OCI-M1 (cell line): Measurements from ENCODE around the gene XYLT2.

ENCODE experiments used
- DNase-seq: peaks from one replicate; lab custom pipeline; 2025; lab: John Stamatoyannopoulos, UW

XYLT2 gene

GRCh38 chr17:50319306-50320004 is 26.5 kb upstream of the XYLT2 start:
- DNase-seq: no peak

DNA sequence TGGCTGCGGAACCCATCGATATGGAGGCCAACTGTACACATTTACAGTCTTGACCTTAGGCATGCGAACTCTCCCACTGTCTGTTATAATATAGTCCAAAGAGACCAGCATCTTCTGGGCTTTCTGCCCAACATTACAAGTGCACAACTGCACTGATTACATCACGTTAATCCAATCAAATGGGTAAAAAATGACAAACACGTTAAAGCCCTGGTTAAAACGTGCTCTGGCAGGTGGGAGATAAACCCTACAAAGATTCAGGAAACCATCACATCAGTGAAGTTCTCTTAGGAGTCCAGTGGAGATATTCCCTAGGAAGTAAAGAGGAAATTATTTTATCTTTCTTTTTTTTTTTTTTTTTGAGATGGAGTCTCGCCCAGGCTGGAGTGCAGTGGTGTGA is 23.7 kb upstream of the XYLT2 start:
- DNase-seq: no peak

GRCh38 chr17:50323060-50323459 is 22.9 kb upstream of the XYLT2 start:
- no peak for DNase-seq

DNA sequence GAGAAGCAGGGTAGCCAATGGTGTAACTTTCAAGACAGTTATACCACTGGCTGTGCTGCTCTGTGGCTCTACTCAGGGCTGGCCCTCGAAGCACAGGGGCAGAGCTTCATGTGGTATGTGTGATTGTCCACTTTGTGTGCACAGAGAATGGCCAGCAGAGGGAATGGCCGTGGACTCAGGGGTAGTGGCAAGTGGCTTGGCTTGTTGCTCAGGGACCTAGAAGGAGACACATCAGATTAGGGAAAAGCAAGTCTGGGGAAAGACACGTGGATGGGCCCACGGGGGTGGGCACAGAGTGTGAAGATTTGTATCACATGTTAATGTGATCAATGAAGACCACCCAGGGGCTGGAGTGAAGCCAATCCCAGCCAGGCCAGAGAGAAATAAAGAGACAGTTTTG is 20.0 kb upstream of the XYLT2 start:
- no peak for DNase-seq

DNA sequence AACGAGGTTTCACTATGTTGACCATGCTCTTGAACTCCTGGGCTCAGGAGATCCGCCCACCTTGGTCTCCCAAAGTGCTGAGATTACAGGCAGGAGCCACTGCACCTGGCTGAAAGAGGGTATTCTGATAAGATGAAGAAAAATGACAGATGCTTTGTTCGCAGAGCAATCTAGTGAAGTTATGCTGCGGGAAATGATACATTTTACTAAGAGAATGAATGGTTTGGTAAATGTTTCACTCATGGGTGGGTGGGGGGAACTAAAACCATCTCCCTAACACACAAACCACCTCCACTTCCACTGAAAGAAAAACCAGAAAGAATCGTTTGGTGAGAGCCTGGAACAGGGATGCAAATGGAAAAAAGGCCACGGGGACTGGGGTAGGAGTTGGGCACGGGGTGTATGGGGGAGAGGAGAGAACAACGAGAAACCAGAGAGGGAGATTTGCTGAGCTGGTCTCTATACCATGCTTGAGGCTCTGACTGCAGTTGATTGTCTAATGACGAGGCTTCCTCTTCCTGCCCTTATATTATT is 19.0 kb upstream of the XYLT2 start:
- no peak for DNase-seq

- DNase-seq: no peak
Observed at GRCh38 chr17:50328363-50329325, 17.3 kb upstream of the XYLT2 start.

- no peak for DNase-seq
Observed at GRCh38 chr17:50329716-50330115, 16.2 kb upstream of the XYLT2 start.

DNA sequence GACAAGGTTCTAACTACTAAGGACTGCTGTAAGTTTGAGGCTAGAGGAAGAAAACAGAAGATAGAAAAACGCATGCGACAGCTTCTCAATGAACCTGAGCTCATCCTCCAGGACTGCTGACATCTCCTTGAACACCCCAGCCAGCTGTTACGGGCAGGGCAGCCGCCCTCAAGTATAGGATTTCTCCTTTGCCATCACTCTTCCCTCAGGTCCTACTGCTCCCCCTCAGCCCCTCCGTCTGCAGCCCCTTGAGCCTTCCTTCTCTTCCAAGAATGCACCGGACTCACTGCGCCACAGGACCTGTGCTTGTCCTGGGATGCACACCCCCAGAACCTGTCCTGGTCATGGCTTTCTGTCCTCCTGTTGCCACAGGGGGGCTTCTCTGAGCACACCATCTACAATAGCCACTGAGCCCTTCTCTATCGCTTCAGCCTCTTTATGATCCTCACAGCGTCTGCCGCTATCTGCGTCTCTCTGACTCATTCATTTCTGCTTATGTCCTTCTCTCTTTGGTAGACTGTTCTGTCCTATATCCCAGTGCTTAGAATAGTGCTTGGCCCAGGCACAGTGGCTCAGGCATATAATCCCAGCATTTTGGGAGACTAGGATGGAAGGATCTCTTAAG is 15.7 kb upstream of the XYLT2 start:
- DNase-seq: no peak

GRCh38 chr17:50331085-50331791 is 14.7 kb upstream of the XYLT2 start:
- no peak for DNase-seq

DNA sequence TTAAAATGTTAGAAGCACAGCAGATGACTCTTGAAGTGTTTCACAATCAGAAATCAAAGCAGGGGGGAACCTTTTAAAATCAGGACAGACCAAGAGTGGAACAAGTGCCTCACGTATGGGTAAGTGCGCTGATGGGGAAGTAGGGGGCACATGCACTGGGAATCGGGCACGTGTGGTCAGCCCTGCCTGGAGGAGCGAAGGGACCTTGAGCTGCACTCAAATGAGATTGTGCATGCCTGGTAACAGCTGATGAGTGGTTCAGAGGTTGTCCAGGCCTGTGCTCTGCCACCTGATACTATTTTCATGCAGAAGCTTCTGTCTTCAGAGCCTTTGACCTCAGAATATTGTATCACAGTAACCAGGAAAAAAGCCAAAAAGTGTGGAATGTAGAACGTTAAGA is 13.7 kb upstream of the XYLT2 start:
- DNase-seq: no peak

DNA sequence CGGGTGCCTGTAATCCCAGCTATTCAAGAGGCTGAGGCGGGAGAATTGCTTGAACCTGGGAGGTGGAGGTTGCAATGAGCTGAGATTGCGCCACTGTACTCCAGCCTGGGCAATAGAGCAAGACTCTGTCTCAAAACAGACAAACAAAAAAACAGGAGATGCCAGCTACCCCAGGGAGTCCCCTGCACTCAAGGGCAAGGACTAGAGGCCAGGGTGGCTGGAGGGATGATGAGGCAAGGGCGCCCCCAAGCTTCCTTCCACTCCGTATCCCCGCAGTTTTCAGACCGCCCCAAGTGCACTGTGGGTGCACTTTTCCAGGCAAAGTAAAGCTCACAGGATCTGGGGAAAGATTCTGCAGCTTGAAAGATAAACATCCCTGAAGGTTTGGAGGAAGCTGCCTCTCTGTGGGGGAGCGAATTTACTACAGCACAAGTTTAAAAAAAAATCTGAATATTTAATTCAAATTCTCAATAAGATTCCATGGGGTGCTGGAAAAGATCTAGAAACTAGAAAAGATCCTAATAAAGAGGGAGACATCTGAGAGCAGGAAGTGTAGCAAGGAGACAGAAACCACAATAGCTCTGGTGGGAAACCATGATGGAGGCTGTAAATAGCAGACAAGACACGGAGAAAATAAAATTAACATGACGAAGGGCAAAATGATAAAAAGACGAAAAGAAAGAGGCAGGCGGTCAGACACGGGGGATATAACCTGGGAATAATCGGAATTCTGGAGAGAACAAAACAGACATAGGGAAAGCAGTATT is 12.5 kb upstream of the XYLT2 start:
- peak; percentile 8 for DNase-seq

DNA sequence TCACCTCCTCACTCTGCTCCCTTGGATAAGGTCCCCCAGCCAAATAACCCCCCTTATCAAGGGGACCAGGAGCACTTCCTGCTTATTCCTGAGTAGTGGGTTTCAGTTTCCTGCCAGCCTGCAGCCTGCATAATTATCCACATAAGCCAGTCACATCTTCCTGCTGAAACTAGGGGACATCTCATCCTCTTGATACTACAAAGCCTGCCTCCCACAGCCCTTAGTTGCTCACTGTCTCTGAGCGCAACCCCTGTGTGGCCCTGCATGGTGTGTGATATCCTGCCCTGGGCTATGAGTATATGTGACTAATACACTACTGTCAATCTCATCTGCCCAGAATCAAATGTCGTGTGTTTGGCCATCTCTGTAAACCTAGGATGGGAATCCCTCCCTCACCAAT is 8.0 kb upstream of the XYLT2 start:
- DNase-seq: no peak

- DNase-seq: no peak
Observed at GRCh38 chr17:50338645-50339044, 7.3 kb upstream of the XYLT2 start.

- DNase-seq: no peak
Observed at GRCh38 chr17:50339381-50339780, 6.5 kb upstream of the XYLT2 start.

GRCh38 chr17:50344731-50345365 is 1.1 kb upstream of the XYLT2 start:
- no peak for DNase-seq

DNA sequence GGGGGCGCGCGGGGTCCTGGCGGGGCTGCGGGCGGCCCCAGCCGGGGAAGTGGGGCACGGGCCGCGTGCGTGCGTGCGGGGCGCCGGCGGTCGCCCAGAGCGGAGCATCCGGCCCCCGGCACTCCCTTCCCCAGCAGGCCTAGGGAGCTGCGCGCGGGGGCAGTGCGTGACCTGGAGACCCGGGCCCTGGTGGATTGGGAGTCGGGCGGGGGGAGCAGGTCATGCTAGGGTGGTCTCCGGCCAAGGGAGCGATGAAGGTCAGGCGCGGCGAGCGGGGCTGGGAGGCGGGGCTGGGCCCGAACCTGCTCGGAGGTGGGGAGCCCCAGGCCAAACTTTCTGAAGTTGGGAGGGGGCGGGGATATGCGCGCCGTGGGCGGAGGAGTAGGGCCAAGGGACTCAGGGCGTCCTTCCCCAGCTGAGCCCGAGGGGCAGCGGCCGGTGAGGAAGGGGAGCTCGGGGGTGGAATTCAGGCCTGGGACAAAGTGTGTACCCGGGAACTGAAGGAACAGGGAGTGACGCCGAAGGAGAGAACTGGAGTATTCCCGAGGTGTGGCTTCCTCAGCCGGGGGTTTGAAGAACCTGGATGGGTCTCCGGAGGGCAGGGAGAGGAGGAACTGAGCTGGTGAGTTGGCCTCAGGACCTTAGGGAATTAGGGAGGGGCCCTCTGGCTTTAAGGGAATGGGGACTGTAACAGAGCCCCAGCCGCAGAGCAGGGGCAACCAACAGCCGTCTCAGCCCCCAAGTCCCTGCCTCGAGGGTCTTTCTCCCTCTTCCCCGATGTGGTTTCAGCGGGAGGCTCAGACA is 589 bp downstream of the XYLT2 start:
- peak; percentile 44 for DNase-seq

- DNase-seq: no peak
Observed at GRCh38 chr17:50347117-50347893, 1.4 kb downstream of the XYLT2 start.

DNA sequence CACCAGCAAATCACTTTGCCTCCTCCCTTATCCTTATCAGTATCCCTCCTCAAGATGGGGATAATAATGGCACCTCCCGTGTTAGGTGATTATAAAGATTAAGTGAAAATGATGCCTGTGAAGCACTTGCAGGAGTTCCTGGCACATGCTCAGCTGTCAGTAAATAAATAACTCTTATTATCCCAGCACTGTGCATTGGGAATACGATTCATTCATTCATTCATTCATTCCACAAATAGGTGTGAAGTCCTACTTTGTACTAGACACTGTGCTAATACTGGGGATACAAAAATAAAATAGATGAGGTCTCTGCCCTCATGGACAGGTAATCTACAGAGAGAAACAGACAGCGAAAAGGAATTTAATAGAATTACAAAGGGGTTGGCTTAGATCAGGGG is 2.0 kb downstream of the XYLT2 start:
- no peak for DNase-seq
